GM18951 (cell line): ENCODE data around the gene YARS1.
"Not testable (repeated sequence)": the region's sequence is repeated elsewhere in the genome, so short reads cannot be mapped to it uniquely, and the experiment has no call there.

Source experiments
- POLR2A ChIP-seq: IDR thresholded peaks from 4 replicates; pipeline ENCODE4 v1.6.1; 2011; ENCODE audit warnings: mild to moderate bottlenecking; ENCODE audit not compliant: insufficient read length, insufficient read depth; ENCODE audit errors: extremely low read depth
- in situ Hi-C: fragments of 300-500 bp; cut with MboI; formaldehyde crosslinking; loops from one replicate; pipeline ENCODE4 v1.12.0; 2022; ENCODE audit warnings: low sequenced_read_pairs, mixed read lengths, inconsistent platforms; ENCODE audit not compliant: unreplicated experiment

Gene YARS1

DNA sequence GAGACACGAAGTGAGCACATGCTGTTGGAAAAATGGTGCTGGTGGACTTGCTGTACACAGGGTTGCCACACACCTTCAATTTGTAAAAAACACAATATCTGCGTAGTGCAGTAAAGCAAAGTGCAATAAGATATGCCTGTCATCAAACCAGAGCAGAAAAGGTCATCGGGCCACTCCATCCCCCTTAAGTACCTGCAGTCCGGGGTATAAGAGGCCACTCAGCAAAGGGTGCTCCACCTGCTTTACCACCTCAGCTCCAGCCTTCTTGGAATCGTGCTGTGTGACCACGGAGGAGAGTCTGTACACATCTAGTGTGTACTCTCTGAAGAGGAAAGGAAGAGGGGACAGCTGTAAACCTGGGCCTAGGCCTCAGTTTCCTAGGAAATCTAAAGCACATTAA is 10.9 kb downstream of the YARS1 start:
- in situ Hi-C loops, result no loop called here
- TF ChIP-seq POLR2A, result no peak

DNA sequence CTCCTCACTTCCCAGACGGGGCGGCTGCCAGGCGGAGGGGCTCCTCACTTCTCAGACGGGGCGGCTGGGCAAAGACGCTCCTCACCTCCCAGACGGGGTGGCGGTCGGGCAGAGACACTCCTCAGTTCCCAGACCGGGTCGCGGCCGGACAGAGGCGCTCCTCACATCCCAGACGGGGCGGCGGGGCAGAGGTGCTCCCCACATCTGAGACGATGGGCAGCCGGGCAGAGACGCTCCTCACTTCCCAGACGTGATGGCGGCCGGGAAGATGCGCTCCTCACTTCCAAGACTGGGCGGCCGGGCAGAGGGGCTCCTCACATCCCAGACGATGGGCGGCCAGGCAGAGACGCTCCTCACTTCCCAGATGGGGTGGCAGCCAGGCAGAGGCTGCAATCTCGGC is 12.7 kb downstream of the YARS1 start:
- in situ Hi-C loops, result not testable (repeated sequence)

DNA sequence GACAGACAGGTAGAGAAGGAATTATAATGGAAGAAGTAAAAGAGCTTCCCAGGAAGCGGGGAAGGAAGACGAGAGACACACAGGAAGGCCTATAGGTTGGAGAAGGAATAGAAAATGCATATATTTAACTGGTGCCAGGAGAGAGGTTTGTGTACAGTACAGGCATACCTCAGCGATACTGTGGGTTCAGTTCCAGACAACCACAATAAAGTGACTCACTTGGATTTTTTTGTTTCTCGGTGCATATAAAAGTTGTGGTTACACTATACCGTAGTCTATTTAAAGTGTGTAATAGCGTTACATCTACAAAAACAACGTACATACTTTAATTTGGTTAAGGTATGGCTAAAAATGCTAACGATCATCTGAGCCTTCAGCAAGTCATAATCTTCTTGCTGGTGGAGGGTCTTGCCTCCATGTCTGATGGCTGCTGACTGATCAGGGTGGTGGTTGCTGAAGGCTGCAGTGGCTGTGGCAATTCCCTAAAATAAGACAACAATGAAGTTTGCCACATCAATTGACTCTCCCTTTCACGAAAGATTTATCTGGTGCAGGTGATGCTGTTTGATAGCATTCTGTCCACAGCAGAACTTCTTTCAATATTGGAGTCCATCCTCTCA is 16.0 kb downstream of the YARS1 start:
- no peak for TF ChIP-seq POLR2A
- in situ Hi-C loops, result no loop called here

- in situ Hi-C loops, result loop anchor here (25.0 kb wide), 1 partner anchor 287 kb away; no protein-coding TSS in a partner anchor
- TF ChIP-seq POLR2A, result no peak
Measured at GRCh38 chr1:32798679-32799416, 18.3 kb downstream of the YARS1 start.

- TF ChIP-seq POLR2A, result no peak
- in situ Hi-C loops, result loop anchor here (25.0 kb wide), 1 partner anchor 286 kb away; no protein-coding TSS in a partner anchor
Measured at GRCh38 chr1:32798191-32798590, 19.0 kb downstream of the YARS1 start.

GRCh38 chr1:32797456-32797855 is 19.7 kb downstream of the YARS1 start:
- TF ChIP-seq POLR2A, result no peak
- in situ Hi-C loops, result loop anchor here (25.0 kb wide), 1 partner anchor 285 kb away; no protein-coding TSS in a partner anchor

- in situ Hi-C loops, result loop anchor here (25.0 kb wide), 1 partner anchor 283 kb away; no protein-coding TSS in a partner anchor
Measured at GRCh38 chr1:32795763-32796162, 21.4 kb downstream of the YARS1 start.

- TF ChIP-seq POLR2A, result no peak
- in situ Hi-C loops, result loop anchor here (25.0 kb wide), 1 partner anchor 280 kb away; no protein-coding TSS in a partner anchor
Measured at GRCh38 chr1:32791881-32792280, 25.3 kb downstream of the YARS1 start.

DNA sequence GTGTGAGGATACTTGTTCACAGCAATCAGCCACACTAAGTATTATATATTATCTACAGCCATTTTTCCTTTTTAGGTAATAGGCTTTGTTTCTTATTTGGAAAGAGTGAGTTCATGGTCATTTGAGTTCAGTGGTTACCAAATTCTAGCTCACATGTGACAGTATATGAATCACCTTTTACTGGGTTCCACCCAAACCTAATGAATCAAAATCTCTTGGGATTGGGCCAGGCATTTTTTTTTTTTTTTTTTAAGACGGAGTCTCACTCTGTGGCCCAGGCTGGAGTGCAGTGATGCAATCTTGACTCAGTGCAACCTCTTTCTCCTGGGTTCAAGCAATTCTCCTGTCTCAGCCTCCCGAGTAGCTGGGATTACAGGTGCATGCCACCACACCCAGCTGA is 27.8 kb downstream of the YARS1 start:
- in situ Hi-C loops, result loop anchor here (25.0 kb wide), 1 partner anchor 277 kb away; no protein-coding TSS in a partner anchor

- in situ Hi-C loops, result loop anchor here (25.0 kb wide), 1 partner anchor 275 kb away; no protein-coding TSS in a partner anchor
- no peak for TF ChIP-seq POLR2A
Measured at GRCh38 chr1:32786856-32787255, 30.3 kb downstream of the YARS1 start.

GRCh38 chr1:32784817-32785216 is 32.3 kb downstream of the YARS1 start:
- in situ Hi-C loops, result loop anchor here (25.0 kb wide), 1 partner anchor 273 kb away; no protein-coding TSS in a partner anchor
- no peak for TF ChIP-seq POLR2A

- in situ Hi-C loops, result loop anchor here (25.0 kb wide), 1 partner anchor 272 kb away; no protein-coding TSS in a partner anchor
- no peak for TF ChIP-seq POLR2A
Measured at GRCh38 chr1:32783851-32784250, 33.3 kb downstream of the YARS1 start.

GRCh38 chr1:32782086-32782485 is 35.1 kb downstream of the YARS1 start:
- no peak for TF ChIP-seq POLR2A
- in situ Hi-C loops, result loop anchor here (25.0 kb wide), 1 partner anchor 270 kb away; no protein-coding TSS in a partner anchor
